ENCODE results near the gene WNT3.

- TF ChIP-seq POLR2A (IDR thresholded peaks at IDR 0.05) (no peak), CTCF (IDR thresholded peaks at IDR 0.05) (no peak)
Observed at GRCh38 chr17:46800573-46800972, 17.9 kb downstream of the WNT3 start.

All from uterus (tissue), 2 donors.